Measurements from ENCODE around the gene PLIN5. TPM values are rescaled to one million over a fixed set of nuclear protein-coding genes. Genes with fewer than 3 reads are reported as not detected.
A peak's percentile ranks its signal among the peaks of the same experiment; 100 is the strongest.

Gene PLIN5
- total and polyA plus RNA-seq, 10 of the 15 experiments (the other 5 are each of a cell fraction or from before 2014, with no cell fraction given): 0.15 to 0.33 TPM; not detected in 8

GRCh38 chr19:4495471-4495870 lies 39.6 kb downstream of the PLIN5 start:
- no TSS peak for BruUV-seq (replicated peaks)

More at GRCh38 chr19:4495471-4495870, 39.6 kb downstream of the PLIN5 start:
- Histone ChIP-seq H3K36me3 (ENCODE audit: control insufficient read depth in 2 of 2, insufficient read depth in 2 of 2, low read length in 1 of 2) (peaks cover 7 to 17% of the 10 kb centered on the region in 2 experiments; a peak in 3 of 4 replicates), H3K4me3 (no peak overlapping the region), H3K4me2 (ENCODE audit: control insufficient read depth, insufficient read depth) (no peak overlapping the region), H3K27ac (ENCODE audit: control insufficient read depth, insufficient read depth) (no peak overlapping the region), H2AFZ (ENCODE audit: control insufficient read depth, low read depth, low read length) (no peak overlapping the region), H3K27me3 (replicated peaks in 1 of 2; ENCODE audit: control insufficient read depth in 2 of 2, insufficient read depth in 2 of 2, low read length in 1 of 2) (no peaks in the 10 kb centered on the region), H4K20me1 (ENCODE audit: control insufficient read depth, insufficient read depth) (no peaks in the 10 kb centered on the region), H3K79me2 (ENCODE audit: control insufficient read depth, insufficient read depth, low read length) (no peaks in the 10 kb centered on the region), H3K9me3 (replicated peaks; ENCODE audit: control insufficient read depth, insufficient read depth, low read length) (no peaks in the 10 kb centered on the region), H3K4me1 (ENCODE audit: control insufficient read depth, insufficient read depth, low read length) (no peaks in the 10 kb centered on the region), H3K9ac (ENCODE audit: control insufficient read depth, insufficient read depth, low read length) (no peak overlapping the region)
- ATAC-seq (peak; percentile 83), FAIRE-seq (no peak), DNase-seq (ENCODE audit: low read depth, low spot score) (no peak)
- CTCF ChIA-PET: interaction anchor here (0.6 to 1.3 kb wide), 2 partner anchors 21 to 30 kb away, joined by 3 read pairs; no protein-coding TSS in a partner anchor
- RAD21 ChIA-PET (ENCODE audit: unreplicated experiment): no interaction called here
- POLR2A ChIA-PET: no interaction called here
- intact Hi-C loops (cut with micrococcal nuclease; ENCODE audit: unreplicated experiment): no loop called here
- in situ Hi-C loops (cut with MboI): no loop called here
- 55% methylated on average over 12 of the region's 12 CpGs for WGBS (ENCODE audit: insufficient coverage, insufficient replicate concordance, low lambda C conversion rate, missing lambda C conversion rate)
- TF ChIP-seq CEBPZ (IDR thresholded peaks at IDR 0.05; ENCODE audit: low read depth, low read length): no peak
- TF ChIP-seq CTCF (IDR thresholded peaks at IDR 0.05 in 2 of 3, conservative IDR thresholded peaks at IDR 0.05 in 1 of 3; ENCODE audit: control insufficient read depth in 2 of 3, extremely low read depth in 1 of 3, insufficient read depth in 1 of 3, low read depth in 3 of 3, low read length in 3 of 3): peak; percentile 19 to 65 (median 41); a peak in 5 of 6 replicates
- SMC1A ChIA-PET (ENCODE audit: uncharacterized antibody, unreplicated experiment): no interaction called here
